Measurements from ENCODE around the gene MYBPHL. TPM values are rescaled to one million over a fixed set of nuclear protein-coding genes. Genes with fewer than 3 reads are reported as not detected.

MYBPHL gene
- total and polyA plus RNA-seq, 2 of the 13 experiments (the other 11 are each of a cell fraction or from before 2014, with no cell fraction given), result 3.7 to 3.8 TPM

GRCh38 chr1:109299558-109300343 is 7.1 kb downstream of the MYBPHL start (continued):
- TF ChIP-seq CEBPZ (IDR thresholded peaks at IDR 0.05; ENCODE audit: low read length) (no peak), NCOA2 (CRISPR knock-in tag; IDR thresholded peaks at IDR 0.05) (no peak; the same call in 1 of the 2 replicates), MYNN (CRISPR knock-in tag; IDR thresholded peaks at IDR 0.05; ENCODE audit: low read depth) (no peak), MATR3 (CRISPR knock-in tag; IDR thresholded peaks at IDR 0.05) (no peak), PAF1 (CRISPR knock-in tag; IDR thresholded peaks at IDR 0.05) (no peak), SP140L (CRISPR knock-in tag; IDR thresholded peaks at IDR 0.05; ENCODE audit: borderline replicate concordance) (no peak), GFI1 (CRISPR knock-in tag; IDR thresholded peaks at IDR 0.05; ENCODE audit: borderline replicate concordance) (peak; percentile 16; the same call in 1 of the 2 replicates), ZNF30 (CRISPR knock-in tag; IDR thresholded peaks at IDR 0.05) (no peak), KAT8 (CRISPR knock-in tag; IDR thresholded peaks at IDR 0.05) (no peak; the same call in 1 of the 2 replicates), SNAI1 (CRISPR knock-in tag; IDR thresholded peaks at IDR 0.05; ENCODE audit: borderline replicate concordance) (no peak; the same call in 1 of the 2 replicates), ZFP62 (CRISPR knock-in tag; IDR thresholded peaks at IDR 0.05) (no peak)
- TF ChIP-seq, protein P1, sequence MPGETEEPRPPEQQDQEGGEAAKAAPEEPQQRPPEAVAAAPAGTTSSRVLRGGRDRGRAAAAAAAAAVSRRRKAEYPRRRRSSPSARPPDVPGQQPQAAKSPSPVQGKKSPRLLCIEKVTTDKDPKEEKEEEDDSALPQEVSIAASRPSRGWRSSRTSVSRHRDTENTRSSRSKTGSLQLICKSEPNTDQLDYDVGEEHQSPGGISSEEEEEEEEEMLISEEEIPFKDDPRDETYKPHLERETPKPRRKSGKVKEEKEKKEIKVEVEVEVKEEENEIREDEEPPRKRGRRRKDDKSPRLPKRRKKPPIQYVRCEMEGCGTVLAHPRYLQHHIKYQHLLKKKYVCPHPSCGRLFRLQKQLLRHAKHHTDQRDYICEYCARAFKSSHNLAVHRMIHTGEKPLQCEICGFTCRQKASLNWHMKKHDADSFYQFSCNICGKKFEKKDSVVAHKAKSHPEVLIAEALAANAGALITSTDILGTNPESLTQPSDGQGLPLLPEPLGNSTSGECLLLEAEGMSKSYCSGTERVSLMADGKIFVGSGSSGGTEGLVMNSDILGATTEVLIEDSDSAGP (CRISPR knock-in tag; IDR thresholded peaks at IDR 0.05; ENCODE audit: borderline replicate concordance), result peak; percentile 51; the same call in 1 of the 2 replicates
- TF ChIP-seq, protein P2, sequence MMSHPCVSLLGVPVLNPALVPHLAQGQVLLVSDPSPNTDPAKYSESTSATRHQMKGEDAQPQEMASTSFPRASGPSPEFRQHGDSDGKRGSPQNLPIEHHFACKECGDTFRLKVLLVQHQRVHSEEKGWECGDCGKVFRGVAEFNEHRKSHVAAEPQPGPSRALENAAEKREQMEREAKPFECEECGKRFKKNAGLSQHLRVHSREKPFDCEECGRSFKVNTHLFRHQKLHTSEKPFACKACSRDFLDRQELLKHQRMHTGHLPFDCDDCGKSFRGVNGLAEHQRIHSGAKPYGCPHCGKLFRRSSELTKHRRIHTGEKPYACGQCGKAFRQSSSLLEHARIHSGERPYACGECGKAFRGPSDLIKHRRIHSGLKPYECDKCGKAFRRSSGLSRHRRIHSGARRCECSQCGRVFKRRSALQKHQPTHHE (CRISPR knock-in tag; IDR thresholded peaks at IDR 0.05; ENCODE audit: borderline replicate concordance), result no peak
- TF ChIP-seq, protein P3, sequence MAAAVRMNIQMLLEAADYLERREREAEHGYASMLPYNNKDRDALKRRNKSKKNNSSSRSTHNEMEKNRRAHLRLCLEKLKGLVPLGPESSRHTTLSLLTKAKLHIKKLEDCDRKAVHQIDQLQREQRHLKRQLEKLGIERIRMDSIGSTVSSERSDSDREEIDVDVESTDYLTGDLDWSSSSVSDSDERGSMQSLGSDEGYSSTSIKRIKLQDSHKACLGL (CRISPR knock-in tag; IDR thresholded peaks at IDR 0.05), result no peak
- TF ChIP-seq, protein P4, sequence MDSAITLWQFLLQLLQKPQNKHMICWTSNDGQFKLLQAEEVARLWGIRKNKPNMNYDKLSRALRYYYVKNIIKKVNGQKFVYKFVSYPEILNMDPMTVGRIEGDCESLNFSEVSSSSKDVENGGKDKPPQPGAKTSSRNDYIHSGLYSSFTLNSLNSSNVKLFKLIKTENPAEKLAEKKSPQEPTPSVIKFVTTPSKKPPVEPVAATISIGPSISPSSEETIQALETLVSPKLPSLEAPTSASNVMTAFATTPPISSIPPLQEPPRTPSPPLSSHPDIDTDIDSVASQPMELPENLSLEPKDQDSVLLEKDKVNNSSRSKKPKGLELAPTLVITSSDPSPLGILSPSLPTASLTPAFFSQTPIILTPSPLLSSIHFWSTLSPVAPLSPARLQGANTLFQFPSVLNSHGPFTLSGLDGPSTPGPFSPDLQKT (CRISPR knock-in tag; IDR thresholded peaks at IDR 0.05; ENCODE audit: borderline replicate concordance), result no peak
- TF ChIP-seq, protein P5, sequence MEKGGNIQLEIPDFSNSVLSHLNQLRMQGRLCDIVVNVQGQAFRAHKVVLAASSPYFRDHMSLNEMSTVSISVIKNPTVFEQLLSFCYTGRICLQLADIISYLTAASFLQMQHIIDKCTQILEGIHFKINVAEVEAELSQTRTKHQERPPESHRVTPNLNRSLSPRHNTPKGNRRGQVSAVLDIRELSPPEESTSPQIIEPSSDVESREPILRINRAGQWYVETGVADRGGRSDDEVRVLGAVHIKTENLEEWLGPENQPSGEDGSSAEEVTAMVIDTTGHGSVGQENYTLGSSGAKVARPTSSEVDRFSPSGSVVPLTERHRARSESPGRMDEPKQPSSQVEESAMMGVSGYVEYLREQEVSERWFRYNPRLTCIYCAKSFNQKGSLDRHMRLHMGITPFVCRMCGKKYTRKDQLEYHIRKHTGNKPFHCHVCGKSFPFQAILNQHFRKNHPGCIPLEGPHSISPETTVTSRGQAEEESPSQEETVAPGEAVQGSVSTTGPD (CRISPR knock-in tag; IDR thresholded peaks at IDR 0.05), result no peak
- TF ChIP-seq, protein P6, sequence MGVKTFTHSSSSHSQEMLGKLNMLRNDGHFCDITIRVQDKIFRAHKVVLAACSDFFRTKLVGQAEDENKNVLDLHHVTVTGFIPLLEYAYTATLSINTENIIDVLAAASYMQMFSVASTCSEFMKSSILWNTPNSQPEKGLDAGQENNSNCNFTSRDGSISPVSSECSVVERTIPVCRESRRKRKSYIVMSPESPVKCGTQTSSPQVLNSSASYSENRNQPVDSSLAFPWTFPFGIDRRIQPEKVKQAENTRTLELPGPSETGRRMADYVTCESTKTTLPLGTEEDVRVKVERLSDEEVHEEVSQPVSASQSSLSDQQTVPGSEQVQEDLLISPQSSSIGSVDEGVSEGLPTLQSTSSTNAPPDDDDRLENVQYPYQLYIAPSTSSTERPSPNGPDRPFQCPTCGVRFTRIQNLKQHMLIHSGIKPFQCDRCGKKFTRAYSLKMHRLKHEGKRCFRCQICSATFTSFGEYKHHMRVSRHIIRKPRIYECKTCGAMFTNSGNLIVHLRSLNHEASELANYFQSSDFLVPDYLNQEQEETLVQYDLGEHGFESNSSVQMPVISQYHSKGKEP (CRISPR knock-in tag; IDR thresholded peaks at IDR 0.05), result no peak; the same call in 1 of the 2 replicates
